Astrocyte of the hippocampus (primary cell): ENCODE results near the gene REM2.

Experiments used
- DNase-seq: peaks from one replicate; pipeline ENCODE4 v3.0.0; 2011; ENCODE audit warnings: low read depth, low spot score

REM2 gene

DNA sequence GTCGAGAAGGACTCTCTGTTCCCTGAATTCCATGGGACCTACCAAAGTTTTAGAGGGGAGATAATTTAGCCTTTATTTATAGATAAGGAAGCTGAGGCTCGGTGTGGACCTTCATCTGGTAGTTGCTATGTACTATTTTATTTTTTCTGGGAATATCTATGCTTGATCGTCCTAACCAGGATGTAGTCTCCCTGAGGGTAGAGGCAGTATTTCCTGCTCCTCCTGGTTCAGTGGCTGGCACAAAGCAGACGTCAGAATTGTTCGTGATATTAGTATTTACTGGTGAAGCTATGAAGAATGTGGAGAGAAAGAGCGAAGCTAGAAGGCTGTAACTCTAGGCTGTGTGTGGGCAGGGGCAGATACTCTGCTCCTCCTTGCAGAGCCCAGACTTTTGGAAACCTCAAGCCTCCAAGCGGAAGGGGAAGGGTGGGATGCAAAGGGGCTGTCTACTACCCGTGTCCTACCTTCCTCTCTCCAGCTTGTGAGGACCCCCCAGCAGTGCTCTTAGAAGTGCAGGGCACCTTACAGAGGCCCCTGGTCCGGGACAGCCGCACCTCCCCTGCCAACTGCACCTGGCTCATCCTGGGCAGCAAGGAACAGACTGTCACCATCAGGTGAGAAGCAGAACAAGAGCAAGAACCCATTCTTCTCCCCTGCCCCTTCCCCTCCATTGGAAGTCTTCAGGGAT lies 10.0 kb upstream of the REM2 start:
- no peak for DNase-seq

DNA sequence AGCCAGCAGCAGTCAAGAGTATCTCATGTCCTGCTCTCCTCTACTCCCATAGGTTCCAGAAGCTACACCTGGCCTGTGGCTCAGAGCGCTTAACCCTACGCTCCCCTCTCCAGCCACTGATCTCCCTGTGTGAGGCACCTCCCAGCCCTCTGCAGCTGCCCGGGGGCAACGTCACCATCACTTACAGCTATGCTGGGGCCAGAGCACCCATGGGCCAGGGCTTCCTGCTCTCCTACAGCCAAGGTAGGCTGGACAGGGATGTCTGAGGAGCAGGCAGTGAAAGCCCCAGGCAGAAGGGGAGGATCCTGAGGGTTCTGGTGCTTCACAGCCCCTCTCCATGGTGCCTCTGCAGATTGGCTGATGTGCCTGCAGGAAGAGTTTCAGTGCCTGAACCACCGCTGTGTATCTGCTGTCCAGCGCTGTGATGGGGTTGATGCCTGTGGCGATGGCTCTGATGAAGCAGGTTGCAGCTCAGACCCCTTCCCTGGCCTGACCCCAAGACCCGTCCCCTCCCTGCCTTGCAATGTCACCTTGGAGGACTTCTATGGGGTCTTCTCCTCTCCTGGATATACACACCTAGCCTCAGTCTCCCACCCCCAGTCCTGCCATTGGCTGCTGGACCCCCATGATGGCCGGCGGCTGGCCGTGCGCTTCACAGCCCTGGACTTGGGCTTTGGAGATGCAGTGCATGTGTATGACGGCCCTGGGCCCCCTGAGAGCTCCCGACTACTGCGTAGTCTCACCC lies 7.8 kb upstream of the REM2 start:
- DNase-seq = no peak

- no peak for DNase-seq
Measured at GRCh38 chr14:22875748-22876319, 7.2 kb upstream of the REM2 start.

DNA sequence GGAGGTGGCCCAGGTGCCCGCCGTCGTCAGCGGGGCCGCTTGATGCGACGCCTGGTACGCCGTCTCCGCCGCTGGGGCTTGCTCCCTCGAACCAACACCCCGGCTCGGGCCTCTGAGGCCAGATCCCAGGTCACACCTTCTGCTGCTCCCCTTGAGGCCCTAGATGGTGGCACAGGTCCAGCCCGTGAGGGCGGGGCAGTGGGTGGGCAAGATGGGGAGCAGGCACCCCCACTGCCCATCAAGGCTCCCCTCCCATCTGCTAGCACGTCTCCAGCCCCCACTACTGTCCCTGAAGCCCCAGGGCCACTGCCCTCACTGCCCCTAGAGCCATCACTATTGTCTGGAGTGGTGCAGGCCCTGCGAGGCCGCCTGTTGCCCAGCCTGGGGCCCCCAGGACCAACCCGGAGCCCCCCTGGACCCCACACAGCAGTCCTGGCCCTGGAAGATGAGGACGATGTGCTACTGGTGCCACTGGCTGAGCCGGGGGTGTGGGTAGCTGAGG lies 6.0 kb upstream of the REM2 start:
- no peak for DNase-seq

DNA sequence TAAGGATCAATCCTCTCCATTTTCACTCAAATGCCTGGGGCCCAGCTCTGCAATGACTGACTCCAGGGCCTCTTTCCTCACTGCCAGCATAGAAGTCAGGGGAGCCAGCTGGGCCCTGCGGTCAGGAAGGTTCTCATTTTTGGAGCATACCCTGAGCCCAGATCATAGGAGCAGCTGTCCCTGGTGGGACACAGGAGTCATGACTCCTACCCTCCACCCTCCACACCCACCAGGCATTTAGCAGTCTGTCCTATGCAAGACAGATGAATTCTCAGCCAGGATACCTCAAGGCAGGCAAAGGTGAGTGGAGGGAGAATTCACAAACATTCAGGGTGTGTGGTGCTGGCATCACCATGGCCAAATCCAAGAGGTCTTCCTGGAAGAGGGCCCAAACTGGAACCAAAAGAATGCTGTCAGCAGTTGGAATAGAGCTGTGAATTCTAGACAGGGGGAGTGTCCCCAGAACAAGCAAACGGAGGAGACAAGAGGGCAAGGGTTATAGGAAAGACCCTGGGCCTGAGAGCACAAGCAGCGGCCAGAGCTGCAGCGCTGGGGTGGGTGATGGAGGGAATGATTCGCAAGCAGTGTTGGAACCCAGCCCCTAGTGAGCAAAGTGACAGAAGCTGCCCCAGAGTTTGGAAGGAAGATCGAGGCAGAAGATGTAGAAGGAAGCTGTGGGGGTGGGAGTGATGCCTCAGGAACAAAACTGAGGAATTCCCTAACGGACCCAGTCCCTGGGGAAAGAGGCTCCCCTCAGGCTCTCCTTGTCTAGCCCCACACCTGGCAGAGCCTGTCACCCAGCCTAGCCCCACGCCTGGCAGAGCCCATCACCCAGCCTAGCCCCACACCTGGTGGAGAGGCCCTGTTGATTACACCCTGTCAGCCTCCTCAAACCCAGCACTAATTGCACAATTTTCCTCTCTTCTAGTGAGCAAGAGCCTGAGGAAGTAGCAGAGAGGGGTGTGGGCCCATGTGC lies 4.5 kb upstream of the REM2 start:
- no peak for DNase-seq

DNA sequence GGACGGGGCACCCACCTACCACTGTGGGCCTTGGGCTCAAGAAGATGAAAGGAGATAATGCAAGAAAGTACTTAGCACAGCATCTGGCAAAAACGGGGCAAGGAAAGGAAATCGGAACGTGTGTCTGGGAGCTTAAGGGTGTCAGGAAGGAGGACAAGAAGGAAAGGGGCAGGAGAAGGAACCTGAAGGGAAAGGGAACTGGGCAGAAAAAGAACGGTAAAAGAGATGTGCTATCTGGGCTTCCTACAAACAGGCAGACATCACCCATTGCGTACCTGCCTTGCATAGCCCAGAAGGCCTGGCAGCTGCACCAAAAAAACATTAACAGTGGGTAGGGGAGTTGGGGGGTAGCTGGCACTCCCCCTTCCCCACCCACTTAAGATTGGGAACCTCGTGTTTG lies 958 bp upstream of the REM2 start:
- DNase-seq = no peak

GRCh38 chr14:22882529-22883172 lies 371 bp upstream of the REM2 start:
- DNase-seq = peak; percentile 82

DNA sequence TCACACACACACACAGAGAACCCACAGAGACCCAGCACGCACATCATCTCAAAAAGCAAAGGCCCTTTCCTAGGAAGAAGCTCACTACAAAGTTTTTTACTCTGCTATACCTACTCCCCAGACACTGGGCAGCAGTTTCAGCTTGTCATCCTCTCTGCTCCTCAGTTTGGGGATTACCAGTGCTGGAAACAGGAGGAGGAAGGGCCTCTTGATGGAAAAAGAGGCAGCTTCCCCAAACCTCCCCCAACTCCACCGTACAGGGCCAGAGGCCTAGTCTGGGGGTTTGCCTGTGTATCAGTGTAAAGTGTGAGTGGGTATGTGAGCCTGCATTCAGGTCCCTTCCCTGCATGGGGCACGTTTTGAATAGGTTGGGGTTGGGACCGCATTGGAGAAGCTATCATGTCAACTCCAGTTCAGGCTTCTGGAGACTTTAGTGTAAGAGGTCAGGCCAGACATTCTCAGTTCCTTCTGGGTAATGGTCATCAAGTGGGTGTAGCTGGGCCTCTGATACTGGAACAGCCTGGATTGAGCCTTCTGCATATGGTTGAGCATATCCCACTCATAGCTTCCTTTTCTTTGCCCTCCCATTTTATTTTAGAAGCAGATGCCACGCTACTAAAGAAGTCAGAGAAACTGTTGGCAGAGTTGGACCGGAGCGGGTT lies 1.2 kb downstream of the REM2 start:
- no peak for DNase-seq

DNA sequence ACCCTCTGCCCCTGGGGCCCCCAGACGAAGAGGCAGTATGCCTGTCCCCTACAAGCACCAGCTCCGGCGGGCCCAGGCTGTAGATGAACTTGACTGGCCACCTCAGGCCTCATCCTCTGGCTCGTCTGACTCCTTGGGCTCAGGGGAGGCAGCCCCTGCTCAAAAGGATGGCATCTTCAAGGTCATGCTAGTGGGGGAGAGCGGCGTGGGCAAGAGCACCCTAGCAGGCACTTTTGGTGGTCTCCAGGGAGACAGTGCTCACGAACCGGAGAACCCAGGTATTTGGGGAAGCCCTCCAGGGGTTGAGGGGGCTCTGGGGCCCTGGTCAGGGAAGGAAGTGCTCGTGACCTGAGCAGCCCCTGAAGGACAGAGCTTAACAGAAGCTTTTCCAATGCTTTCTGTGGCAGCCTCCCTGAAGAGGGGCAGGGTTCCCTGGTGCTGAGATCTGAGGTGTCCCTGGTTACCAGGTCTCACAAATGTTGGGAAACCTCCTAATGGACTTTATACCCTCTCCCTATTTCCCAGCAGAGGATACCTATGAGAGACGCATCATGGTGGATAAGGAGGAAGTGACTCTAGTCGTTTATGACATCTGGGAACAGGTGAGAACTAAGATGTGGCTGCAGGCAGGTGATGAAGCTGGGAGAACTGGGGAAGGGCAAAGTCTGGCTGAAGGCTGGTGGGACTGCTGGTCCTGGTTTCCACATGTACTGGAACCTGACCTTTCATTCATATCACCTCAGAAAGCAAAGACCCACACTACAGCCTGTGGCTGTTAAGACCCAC lies 1.9 kb downstream of the REM2 start:
- DNase-seq = no peak

GRCh38 chr14:22885975-22886374 lies 3.0 kb downstream of the REM2 start:
- no peak for DNase-seq

- DNase-seq = peak; percentile 86
Measured at GRCh38 chr14:22886500-22887259, 3.7 kb downstream of the REM2 start.

DNA sequence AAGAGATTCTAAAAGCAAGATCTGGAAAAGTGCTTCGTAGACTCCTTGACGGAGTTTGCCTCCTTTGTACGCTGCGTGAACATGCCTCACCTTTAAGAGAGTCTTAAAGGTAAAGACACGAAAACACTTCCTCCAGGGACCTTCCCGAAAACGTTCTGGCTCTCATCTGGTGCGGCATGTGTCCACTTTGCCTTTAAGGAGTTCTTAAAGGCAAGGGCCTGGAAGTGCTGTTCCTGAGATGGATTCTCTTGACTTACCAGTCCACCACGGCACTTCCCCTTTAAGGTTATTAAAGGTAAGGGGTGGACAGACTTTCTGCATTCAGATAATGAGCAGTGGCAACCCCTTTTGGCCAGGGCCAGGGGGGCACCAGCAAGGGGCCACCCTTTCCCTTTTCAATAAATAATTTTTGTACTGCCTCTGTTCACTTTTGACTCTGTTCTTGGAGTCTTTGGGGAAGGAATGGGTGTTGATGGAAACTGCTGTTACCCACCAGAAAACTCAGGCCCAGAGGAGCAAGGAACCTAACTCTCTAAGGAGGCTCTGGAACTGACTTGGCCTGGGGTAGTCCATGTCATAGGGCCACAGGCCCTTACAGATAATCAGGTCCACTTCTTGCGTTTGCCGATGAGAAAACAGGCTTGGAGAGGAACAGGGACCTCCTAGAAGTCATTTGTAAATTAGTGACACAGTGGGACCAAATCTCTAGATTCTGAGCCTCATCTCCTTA lies 4.4 kb downstream of the REM2 start:
- peak; percentile 91 for DNase-seq

DNA sequence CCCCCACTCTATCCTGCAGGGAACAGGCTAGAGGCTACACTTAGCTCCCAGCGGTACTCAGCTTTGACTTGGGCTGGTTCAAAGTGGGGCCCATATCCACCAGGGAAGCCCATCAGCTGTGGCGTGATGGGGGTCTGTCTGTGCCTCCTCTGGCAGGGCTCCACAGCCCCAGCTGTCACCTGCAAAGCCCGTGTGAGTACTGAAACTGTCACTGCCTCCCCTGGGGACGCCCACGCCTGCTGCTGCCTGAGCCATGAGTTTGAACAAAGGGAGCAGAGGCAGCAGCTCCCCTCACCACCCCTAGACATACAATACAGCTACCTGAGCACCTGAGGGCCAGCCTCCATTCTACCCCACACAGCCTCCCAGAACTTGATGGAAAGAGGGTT lies 5.0 kb downstream of the REM2 start:
- DNase-seq = no peak

DNA sequence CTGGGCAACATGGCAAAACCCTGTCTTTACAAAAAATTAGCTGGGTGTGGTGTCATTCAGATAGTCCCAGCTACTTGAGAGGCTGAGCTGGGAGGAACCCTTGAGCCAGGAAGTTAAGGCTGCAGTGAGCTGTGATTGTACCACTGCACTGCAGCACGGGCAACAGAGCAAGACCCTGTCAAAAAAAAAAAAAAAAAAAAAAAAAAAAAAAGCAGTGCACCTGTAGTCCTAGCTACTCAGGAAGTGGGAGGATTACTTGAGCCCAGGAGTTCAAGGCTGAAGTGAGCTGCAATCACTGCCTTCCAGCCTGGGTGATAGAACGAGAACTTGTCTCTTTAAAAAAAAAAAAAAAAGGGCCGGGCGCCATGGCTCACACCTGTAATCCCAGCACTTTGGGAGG lies 5.6 kb downstream of the REM2 start:
- DNase-seq = no peak

- no peak for DNase-seq
Measured at GRCh38 chr14:22890416-22890815, 7.4 kb downstream of the REM2 start.

- DNase-seq = no peak
Measured at GRCh38 chr14:22892488-22892887, 9.5 kb downstream of the REM2 start.

DNA sequence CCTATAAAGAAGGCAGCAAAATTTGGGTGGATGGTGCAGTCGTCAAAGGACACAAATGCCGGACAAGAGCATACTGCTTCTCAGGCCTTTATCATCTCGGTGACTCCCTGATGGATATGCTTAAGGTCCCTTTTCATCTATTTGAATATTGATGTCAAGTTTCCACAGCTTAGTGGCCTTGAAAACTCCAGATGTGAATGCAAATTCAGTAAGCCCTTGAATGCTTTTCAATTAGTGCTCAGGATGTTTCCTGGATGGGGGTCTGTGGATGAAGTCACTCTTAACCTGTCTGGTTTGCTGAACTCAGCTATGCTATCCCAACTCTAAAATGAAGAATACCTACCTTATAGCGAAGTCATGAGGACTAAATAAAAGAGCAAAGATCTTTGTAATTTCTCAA lies 10.7 kb downstream of the REM2 start:
- DNase-seq = no peak

- no peak for DNase-seq
Measured at GRCh38 chr14:22895402-22895801, 12.4 kb downstream of the REM2 start.
